OCI-LY7 (cell line): ENCODE results near the gene CERS1. TPM values are rescaled to one million over a fixed set of nuclear protein-coding genes. Genes with fewer than 3 reads are reported as not detected.
A peak's percentile ranks its signal among the peaks of the same experiment; 100 is the strongest.

ENCODE experiments used
- BruUV-seq: library from RNA; stranded (reverse); fragments of 400-500 nt; replicated peaks from 2 replicates; lab custom pipeline; 2021; lab: Mats Ljungman, UMichigan
- CTCF ChIA-PET: fragments of 300-600 bp; sonication (Branson Sonifier 250); formaldehyde crosslinking; loops from one replicate; lab custom pipeline; 2022; ENCODE audit warnings: antibody characterized with exemption; ENCODE audit not compliant: unreplicated experiment; lab: Charles Lee
- POLR2A ChIA-PET: fragments of 300-600 bp; sonication (Branson Sonifier 250); formaldehyde crosslinking; loops from one replicate; lab custom pipeline; 2022; ENCODE audit warnings: antibody characterized with exemption; lab: Charles Lee
- DNase-seq: peaks from one replicate; pipeline ENCODE4 v3.0.0-alpha.2; 2015; ENCODE audit warnings: low spot score
- H2AFZ ChIP-seq: fragments of 200-600 bp; sonication (generic), shearing (Covaris generic); 2 replicates; pipeline ENCODE4 v1.6.1; 2014; ENCODE audit warnings: mild to moderate bottlenecking, antibody characterized with exemption, low read length, moderate library complexity
- H3K27ac ChIP-seq: fragments of 200-600 bp; sonication (generic); 2 replicates; pipeline ENCODE4 v1.5.1; 2014; ENCODE audit warnings: mixed run types, low read depth, mild to moderate bottlenecking, moderate library complexity, low read length, inconsistent platforms; ENCODE audit not compliant: poor library complexity, severe bottlenecking
- H3K36me3 ChIP-seq: fragments of 200-600 bp; sonication (generic); 2 replicates; pipeline ENCODE4 v1.6.1; 2014; ENCODE audit warnings: mild to moderate bottlenecking, antibody characterized with exemption, low read length, moderate library complexity, mixed read lengths; ENCODE audit not compliant: insufficient read depth
- H3K4me1 ChIP-seq: fragments of 200-600 bp; sonication (generic); 2 replicates; pipeline ENCODE4 v1.5.1; 2014; ENCODE audit warnings: mild to moderate bottlenecking, low read length; ENCODE audit not compliant: insufficient read depth, poor library complexity, severe bottlenecking
- H3K4me2 ChIP-seq: fragments of 200-600 bp; sonication (generic); 2 replicates; pipeline ENCODE4 v1.6.1; 2014; ENCODE audit warnings: mild to moderate bottlenecking, low read length
- H3K4me3 ChIP-seq: fragments of 200-600 bp; sonication (generic); 2 replicates; pipeline ENCODE4 v1.5.1; 2014; ENCODE audit warnings: mild to moderate bottlenecking, low read depth, low read length; ENCODE audit not compliant: poor library complexity, severe bottlenecking
- H3K79me2 ChIP-seq: fragments of 200-600 bp; sonication (generic); 2 replicates; pipeline ENCODE4 v1.6.1; 2016; ENCODE audit warnings: low read depth, mild to moderate bottlenecking, low read length, moderate library complexity, mixed read lengths; ENCODE audit not compliant: insufficient read depth
- H3K9me2 ChIP-seq: fragments of 200-600 bp; sonication (generic); 2 replicates; pipeline ENCODE4 v1.6.1; 2016; ENCODE audit warnings: mild to moderate bottlenecking, low read length, mixed read lengths; ENCODE audit not compliant: insufficient read depth
- H3K9me3 ChIP-seq: fragments of 200-600 bp; sonication (generic); 2 replicates; pipeline ENCODE4 v1.6.1; 2014; ENCODE audit warnings: mild to moderate bottlenecking, mixed run types, low read length, mixed read lengths
- H4K20me1 ChIP-seq: fragments of 200-600 bp; sonication (generic); 2 replicates; pipeline ENCODE4 v1.6.1; 2014; ENCODE audit warnings: mild to moderate bottlenecking, antibody characterized with exemption, low read length, moderate library complexity, mixed read lengths; ENCODE audit not compliant: insufficient read depth
- CTCF ChIP-seq: fragments of 200-600 bp; sonication (generic); conservative IDR thresholded peaks from 2 replicates; pipeline ENCODE4 v1.5.1; 2014; ENCODE audit warnings: mild to moderate bottlenecking, antibody characterized with exemption, low read length, moderate library complexity, mixed read lengths
- EZH2phosphoT487 ChIP-seq: fragments of 200-600 bp; sonication (generic); IDR thresholded peaks from 2 replicates; pipeline ENCODE4 v1.6.1; 2018; ENCODE audit warnings: low read depth, borderline replicate concordance, mild to moderate bottlenecking, mixed run types, antibody characterized with exemption, low read length, moderate library complexity, mixed read lengths
- intact Hi-C: fragments of 100-400 bp; cut with micrococcal nuclease; formaldehyde crosslinking; loops from one replicate; pipeline ENCODE4 v1.10.0; 2022; ENCODE audit not compliant: unreplicated experiment
- total RNA-seq, 2 experiments: library from RNA; depleted of rRNA in 1 of 2; stranded (reverse); fragments of >200 nt in 1 of 2; shearing (Covaris generic) in 1 of 2; gene quantifications; 2 replicates each; pipeline ENCODE4 v1.2.3, GENCODE V29; 2014 to 2022

The CERS1 gene
- total RNA-seq, 2 experiments from 2014 or later: 0.09 TPM; not detected in 1

- no peaks in the 10 kb centered on the region for H3K9me2 ChIP-seq
- no peak overlapping the region for H2AFZ ChIP-seq
- H3K4me3 ChIP-seq: no peak overlapping the region
- peaks cover 100% of the 10 kb centered on the region for H3K36me3 ChIP-seq
- no peaks in the 10 kb centered on the region for H3K79me2 ChIP-seq
- TSS peak; percentile 43 for BruUV-seq
- TF ChIP-seq CTCF (no peak), EZH2phosphoT487 (no peak)
- no peak for DNase-seq
- 0 out of 2 replicates have a peak, but pooled peaks cover 4% of the 10 kb centered on the region for H4K20me1 ChIP-seq
- H3K4me1 ChIP-seq: peaks cover 5% of the 10 kb centered on the region
- H3K4me2 ChIP-seq: no peak overlapping the region
- CTCF ChIA-PET: no interaction called here
- POLR2A ChIA-PET: interaction anchor here (1.1 to 1.2 kb wide), 2 partner anchors 12 to 17 kb away, joined by 3 read pairs; no protein-coding TSS in a partner anchor
- H3K9me3 ChIP-seq: no peaks in the 10 kb centered on the region
- H3K27ac ChIP-seq: no peak overlapping the region
- intact Hi-C loops: no loop called here
Observed at GRCh38 chr19:18858906-18859646, 36.9 kb downstream of the CERS1 start.

GRCh38 chr19:18857223-18857622, 38.7 kb downstream of the CERS1 start:
- no peak overlapping the region for H3K4me3 ChIP-seq
- ChIA-PET CTCF (no interaction called here), POLR2A (interaction anchor here (0.5 kb wide), 1 partner anchor 1526 kb away, joined by 3 read pairs; no protein-coding TSS in a partner anchor)
- BruUV-seq: no TSS peak
- no peaks in the 10 kb centered on the region for H3K79me2 ChIP-seq
- H4K20me1 ChIP-seq: 0 out of 2 replicates have a peak, but pooled peaks cover 4% of the 10 kb centered on the region
- H3K9me2 ChIP-seq: no peaks in the 10 kb centered on the region
- H3K27ac ChIP-seq: no peak overlapping the region
- intact Hi-C loops: no loop called here
- H3K36me3 ChIP-seq: peaks cover 100% of the 10 kb centered on the region
- H3K4me1 ChIP-seq: peaks cover 5% of the 10 kb centered on the region
- H2AFZ ChIP-seq: no peak overlapping the region
- H3K9me3 ChIP-seq: no peaks in the 10 kb centered on the region
- no peak for DNase-seq
- TF ChIP-seq CTCF (no peak), EZH2phosphoT487 (no peak)
- no peak overlapping the region for H3K4me2 ChIP-seq
